HepG2 (cell line): ENCODE measurements around the gene PTAR1. TPM values are rescaled to one million over a fixed set of nuclear protein-coding genes. Genes with fewer than 3 reads are reported as not detected.

ENCODE experiments used
- CCAR2 ChIP-seq: fragments of 200-400 bp; formaldehyde crosslinking; optimal IDR thresholded peaks from 2 replicates; pipeline ENCODE3; 2018; ENCODE audit warnings: low read depth, mild to moderate bottlenecking, low read length, moderate library complexity
- GABPA ChIP-seq, 2 experiments: IDR thresholded peaks; 2 replicates each; pipeline ENCODE4 v1.6.1; 2011 to 2016; ENCODE audit warnings: low read depth in 2 of 2, low read length in 1 of 2, missing biosample characterization in 1 of 2, missing genetic modification characterization in 1 of 2
- HDAC6 ChIP-seq: fragments of 200-600 bp; sonication (generic); IDR thresholded peaks from 2 replicates; pipeline ENCODE4 v1.7.0; 2017; ENCODE audit warnings: mild to moderate bottlenecking, antibody characterized with exemption, low read length, low read depth
- LCORL ChIP-seq, 2 experiments: fragments of 450-650 bp in 1 of 2; sonication (generic) in 1 of 2; formaldehyde crosslinking in 1 of 2; IDR thresholded peaks; 2 replicates each; pipeline versions ENCODE4 v1.5.0 to v1.6.1; 2017 to 2020; ENCODE audit warnings: antibody characterized with exemption in 1 of 2, missing genetic modification reagents in 1 of 2
- MYC ChIP-seq: sonication (generic); formaldehyde crosslinking; IDR thresholded peaks from 2 replicates; pipeline ENCODE4 v1.9.0; 2021; ENCODE audit warnings: missing genetic modification reagents, borderline replicate concordance
- PAF1 ChIP-seq: IDR thresholded peaks from 2 replicates; pipeline ENCODE4 v1.6.1; 2016; ENCODE audit warnings: missing genetic modification reagents, missing compliant biosample characterization
- RARA ChIP-seq: IDR thresholded peaks from 2 replicates; pipeline ENCODE4 v1.6.1; 2016; ENCODE audit warnings: missing genetic modification reagents, missing compliant biosample characterization
- SATB2 ChIP-seq: sonication (generic); formaldehyde crosslinking; IDR thresholded peaks from 2 replicates; pipeline ENCODE4 v1.5.0; 2020; ENCODE audit warnings: missing genetic modification reagents
- ZNF672 ChIP-seq: sonication (generic); formaldehyde crosslinking; IDR thresholded peaks from 2 replicates; pipeline ENCODE4 v1.8.1; 2022; ENCODE audit warnings: missing genetic modification reagents
- ZXDC ChIP-seq: sonication (generic); formaldehyde crosslinking; IDR thresholded peaks from 2 replicates; pipeline ENCODE4 v1.5.0; 2020; ENCODE audit warnings: mild to moderate bottlenecking, missing genetic modification reagents
- polyA plus RNA-seq, 8 experiments: library from polyadenylated mRNA; depleted of rRNA in 3 of 8; stranded (reverse) in 7 of 8; unstranded in 1 of 8; fragments of >200 nt; fragmentation: Illumina TruSeq in 4 of 8; extraction: Trizol in 4 of 8; gene quantifications; 2 replicates each; pipeline versions ENCODE4 v1.2.1 to v1.2.3, GENCODE V29; 2011 to 2016; ENCODE audit warnings: low read depth in 4 of 8, missing spikeins in 1 of 8, mixed read lengths in 1 of 8; ENCODE audit not compliant: insufficient read depth in 1 of 8
- total RNA-seq, 5 experiments: library from RNA; depleted of rRNA; stranded (reverse); fragments of >200 nt; fragmentation: Illumina TruSeq; extraction: Trizol; gene quantifications; 2 replicates each; pipeline ENCODE4 v1.2.3, GENCODE V29; 2016; ENCODE audit warnings: low read depth in 1 of 5
- TF ChIP-seq, protein P1 (sequence below), 2 experiments: fragments of 450-650 bp in 1 of 2; sonication (generic) in 1 of 2; formaldehyde crosslinking in 1 of 2; IDR thresholded peaks; 2 replicates each; pipeline versions ENCODE4 v1.6.1 to v1.8.0; 2016 to 2022; ENCODE audit warnings: antibody characterized with exemption in 1 of 2, mild to moderate bottlenecking in 1 of 2, missing genetic modification reagents in 1 of 2
- TF ChIP-seq, protein P2 (sequence below): IDR thresholded peaks from 2 replicates; pipeline ENCODE4 v1.6.1; 2012; ENCODE audit warnings: low read length, improper control_type of control experiment

Gene PTAR1
- total and polyA plus RNA-seq, 2 of the 13 experiments (the other 11 are each of a cell fraction or from before 2014, with no cell fraction given) = 26.5 to 42.1 TPM

GRCh38 chr9:69759421-69760277, at the start of gene PTAR1 (continued):
- TF ChIP-seq, protein P1, sequence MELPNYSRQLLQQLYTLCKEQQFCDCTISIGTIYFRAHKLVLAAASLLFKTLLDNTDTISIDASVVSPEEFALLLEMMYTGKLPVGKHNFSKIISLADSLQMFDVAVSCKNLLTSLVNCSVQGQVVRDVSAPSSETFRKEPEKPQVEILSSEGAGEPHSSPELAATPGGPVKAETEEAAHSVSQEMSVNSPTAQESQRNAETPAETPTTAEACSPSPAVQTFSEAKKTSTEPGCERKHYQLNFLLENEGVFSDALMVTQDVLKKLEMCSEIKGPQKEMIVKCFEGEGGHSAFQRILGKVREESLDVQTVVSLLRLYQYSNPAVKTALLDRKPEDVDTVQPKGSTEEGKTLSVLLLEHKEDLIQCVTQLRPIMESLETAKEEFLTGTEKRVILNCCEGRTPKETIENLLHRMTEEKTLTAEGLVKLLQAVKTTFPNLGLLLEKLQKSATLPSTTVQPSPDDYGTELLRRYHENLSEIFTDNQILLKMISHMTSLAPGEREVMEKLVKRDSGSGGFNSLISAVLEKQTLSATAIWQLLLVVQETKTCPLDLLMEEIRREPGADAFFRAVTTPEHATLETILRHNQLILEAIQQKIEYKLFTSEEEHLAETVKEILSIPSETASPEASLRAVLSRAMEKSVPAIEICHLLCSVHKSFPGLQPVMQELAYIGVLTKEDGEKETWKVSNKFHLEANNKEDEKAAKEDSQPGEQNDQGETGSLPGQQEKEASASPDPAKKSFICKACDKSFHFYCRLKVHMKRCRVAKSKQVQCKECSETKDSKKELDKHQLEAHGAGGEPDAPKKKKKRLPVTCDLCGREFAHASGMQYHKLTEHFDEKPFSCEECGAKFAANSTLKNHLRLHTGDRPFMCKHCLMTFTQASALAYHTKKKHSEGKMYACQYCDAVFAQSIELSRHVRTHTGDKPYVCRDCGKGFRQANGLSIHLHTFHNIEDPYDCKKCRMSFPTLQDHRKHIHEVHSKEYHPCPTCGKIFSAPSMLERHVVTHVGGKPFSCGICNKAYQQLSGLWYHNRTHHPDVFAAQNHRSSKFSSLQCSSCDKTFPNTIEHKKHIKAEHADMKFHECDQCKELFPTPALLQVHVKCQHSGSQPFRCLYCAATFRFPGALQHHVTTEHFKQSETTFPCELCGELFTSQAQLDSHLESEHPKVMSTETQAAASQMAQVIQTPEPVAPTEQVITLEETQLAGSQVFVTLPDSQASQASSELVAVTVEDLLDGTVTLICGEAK (IDR thresholded peaks at IDR 0.05) = no peak
- TF ChIP-seq, protein P1 (CRISPR knock-in tag; IDR thresholded peaks at IDR 0.05) = no peak
- TF ChIP-seq HDAC6 = no peak
- TF ChIP-seq CCAR2 = no peak
- no peak for TF ChIP-seq SATB2 (CRISPR knock-in tag)
- no peak for TF ChIP-seq PAF1 (CRISPR knock-in tag)
- TF ChIP-seq, protein P2, sequence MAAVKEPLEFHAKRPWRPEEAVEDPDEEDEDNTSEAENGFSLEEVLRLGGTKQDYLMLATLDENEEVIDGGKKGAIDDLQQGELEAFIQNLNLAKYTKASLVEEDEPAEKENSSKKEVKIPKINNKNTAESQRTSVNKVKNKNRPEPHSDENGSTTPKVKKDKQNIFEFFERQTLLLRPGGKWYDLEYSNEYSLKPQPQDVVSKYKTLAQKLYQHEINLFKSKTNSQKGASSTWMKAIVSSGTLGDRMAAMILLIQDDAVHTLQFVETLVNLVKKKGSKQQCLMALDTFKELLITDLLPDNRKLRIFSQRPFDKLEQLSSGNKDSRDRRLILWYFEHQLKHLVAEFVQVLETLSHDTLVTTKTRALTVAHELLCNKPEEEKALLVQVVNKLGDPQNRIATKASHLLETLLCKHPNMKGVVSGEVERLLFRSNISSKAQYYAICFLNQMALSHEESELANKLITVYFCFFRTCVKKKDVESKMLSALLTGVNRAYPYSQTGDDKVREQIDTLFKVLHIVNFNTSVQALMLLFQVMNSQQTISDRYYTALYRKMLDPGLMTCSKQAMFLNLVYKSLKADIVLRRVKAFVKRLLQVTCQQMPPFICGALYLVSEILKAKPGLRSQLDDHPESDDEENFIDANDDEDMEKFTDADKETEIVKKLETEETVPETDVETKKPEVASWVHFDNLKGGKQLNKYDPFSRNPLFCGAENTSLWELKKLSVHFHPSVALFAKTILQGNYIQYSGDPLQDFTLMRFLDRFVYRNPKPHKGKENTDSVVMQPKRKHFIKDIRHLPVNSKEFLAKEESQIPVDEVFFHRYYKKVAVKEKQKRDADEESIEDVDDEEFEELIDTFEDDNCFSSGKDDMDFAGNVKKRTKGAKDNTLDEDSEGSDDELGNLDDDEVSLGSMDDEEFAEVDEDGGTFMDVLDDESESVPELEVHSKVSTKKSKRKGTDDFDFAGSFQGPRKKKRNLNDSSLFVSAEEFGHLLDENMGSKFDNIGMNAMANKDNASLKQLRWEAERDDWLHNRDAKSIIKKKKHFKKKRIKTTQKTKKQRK = no peak
- no peak; the same call in 1 of the 2 replicates for TF ChIP-seq RARA
- no peak for TF ChIP-seq ZXDC (CRISPR knock-in tag)
- TF ChIP-seq GABPA (IDR thresholded peaks at IDR 0.05; ENCODE audit: low read depth, low read length) = peak; percentile 82
- peak; percentile 85 for TF ChIP-seq GABPA (CRISPR knock-in tag; IDR thresholded peaks at IDR 0.05; ENCODE audit: low read depth)
- no peak for TF ChIP-seq ZNF672
- peak; percentile 53; the same call in 1 of the 2 replicates for TF ChIP-seq MYC (CRISPR knock-in tag)
- TF ChIP-seq LCORL (IDR thresholded peaks at IDR 0.05) = no peak
- TF ChIP-seq LCORL (CRISPR knock-in tag; IDR thresholded peaks at IDR 0.05) = no peak
